ENCODE measurements around the gene C2CD3. TPM values are rescaled to one million over a fixed set of nuclear protein-coding genes. Genes with fewer than 3 reads are reported as not detected.

C2CD3 gene
- total RNA-seq, 1 experiment from 2014 or later, result 13.9 TPM

DNA sequence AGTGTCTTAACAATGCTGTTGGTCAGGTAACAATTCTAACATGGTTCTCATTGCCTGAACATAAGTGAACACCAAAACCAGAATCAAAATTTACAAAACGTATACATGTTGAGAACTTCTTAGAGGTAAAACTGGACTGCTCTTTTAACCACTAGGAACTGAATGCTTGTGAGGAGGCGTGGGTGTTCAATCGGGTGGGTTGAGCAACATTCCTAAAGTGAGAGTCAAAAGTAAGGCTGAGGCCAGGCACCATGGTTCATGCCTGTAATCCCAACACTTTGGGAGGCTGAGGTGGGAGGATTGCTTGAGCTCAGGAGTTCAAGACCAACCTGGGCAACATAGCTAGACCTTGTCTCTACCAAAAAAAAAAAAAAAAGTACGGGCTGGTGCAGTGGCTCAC lies 11.8 kb upstream of the C2CD3 start:
- no peak for DNase-seq (ENCODE audit: low read depth in 1 of 2, low spot score in 2 of 2)
- H3K27me3 ChIP-seq (replicated peaks), result no peaks in the 10 kb centered on the region
- H3K27ac ChIP-seq, result no peak overlapping the region
- H3K4me3 ChIP-seq, result no peak overlapping the region
- H3K36me3 ChIP-seq, result no peaks in the 10 kb centered on the region
- no peaks in the 10 kb centered on the region for H3K9me3 ChIP-seq (replicated peaks)
- no peaks in the 10 kb centered on the region for H3K4me1 ChIP-seq (replicated peaks)

DNA sequence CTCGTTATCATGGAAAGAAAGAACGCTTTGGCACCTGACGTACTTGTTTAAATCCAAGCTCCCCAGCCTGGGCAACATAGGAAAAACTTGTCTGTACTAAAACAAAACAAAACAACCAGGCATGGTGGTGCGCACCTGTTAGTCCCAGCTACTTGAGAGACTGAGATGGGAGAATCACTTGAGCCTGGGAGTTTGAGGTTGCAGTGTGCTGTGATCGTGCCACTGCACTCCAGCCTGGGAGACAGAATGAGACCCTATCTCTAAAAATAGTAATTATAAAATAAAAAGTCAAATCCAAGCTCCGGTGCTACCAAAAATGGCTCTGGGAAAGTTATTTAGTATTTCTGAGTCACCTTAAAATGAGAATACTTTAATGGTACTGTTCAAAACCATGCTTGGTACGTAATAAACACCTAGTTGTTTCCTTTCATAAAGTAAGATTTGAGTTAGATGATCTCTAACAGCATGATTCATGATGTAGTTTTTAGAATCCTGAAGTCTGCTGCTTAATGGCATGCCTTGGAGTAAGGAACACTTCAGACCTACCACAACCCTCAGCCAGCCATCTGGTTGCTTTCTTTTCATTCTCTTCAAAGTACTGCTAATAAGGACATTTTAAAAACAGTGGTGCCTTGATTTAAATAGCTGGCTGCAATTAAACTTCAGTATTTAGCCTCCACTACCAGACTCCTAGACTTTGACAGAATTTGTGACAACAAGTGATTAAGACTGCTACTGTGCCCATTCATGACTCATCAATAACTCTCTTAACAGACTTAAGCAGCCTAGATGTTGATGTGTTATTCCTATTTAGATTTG lies 8.6 kb upstream of the C2CD3 start:
- no peaks in the 10 kb centered on the region for H3K4me1 ChIP-seq (replicated peaks)
- no peak overlapping the region for H3K4me3 ChIP-seq
- DNase-seq (ENCODE audit: low read depth in 1 of 2, low spot score in 2 of 2), result no peak
- no peaks in the 10 kb centered on the region for H3K36me3 ChIP-seq
- H3K9me3 ChIP-seq (replicated peaks), result no peaks in the 10 kb centered on the region
- H3K27me3 ChIP-seq (replicated peaks), result no peaks in the 10 kb centered on the region
- H3K27ac ChIP-seq, result no peak overlapping the region

DNA sequence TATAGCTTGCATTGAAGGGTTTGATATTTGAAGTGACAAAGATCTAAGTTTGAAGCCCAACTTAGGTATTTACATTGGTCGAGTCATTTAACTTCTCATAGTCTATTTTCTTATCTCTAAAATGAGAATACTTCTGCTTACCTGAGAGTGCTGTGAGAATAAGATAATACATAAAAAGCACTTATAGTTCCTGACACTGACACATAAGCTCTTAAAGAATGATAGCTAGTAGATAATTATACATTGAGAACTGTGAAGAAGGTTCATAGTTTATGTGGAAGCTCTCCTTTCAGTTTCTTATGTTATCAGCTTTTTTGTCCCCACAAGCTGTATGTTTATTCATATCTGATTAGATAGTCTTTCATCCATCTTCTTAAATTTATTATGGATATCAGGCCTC lies 5.1 kb upstream of the C2CD3 start:
- H3K9me3 ChIP-seq (replicated peaks), result no peaks in the 10 kb centered on the region
- no peaks in the 10 kb centered on the region for H3K27me3 ChIP-seq (replicated peaks)
- H3K27ac ChIP-seq, result no peak overlapping the region
- no peaks in the 10 kb centered on the region for H3K36me3 ChIP-seq
- no peak overlapping the region for H3K4me3 ChIP-seq
- DNase-seq (ENCODE audit: low read depth in 1 of 2, low spot score in 2 of 2), result no peak
- H3K4me1 ChIP-seq (replicated peaks), result 0 out of 2 replicates have a peak, but pooled peaks cover 3% of the 10 kb centered on the region

DNA sequence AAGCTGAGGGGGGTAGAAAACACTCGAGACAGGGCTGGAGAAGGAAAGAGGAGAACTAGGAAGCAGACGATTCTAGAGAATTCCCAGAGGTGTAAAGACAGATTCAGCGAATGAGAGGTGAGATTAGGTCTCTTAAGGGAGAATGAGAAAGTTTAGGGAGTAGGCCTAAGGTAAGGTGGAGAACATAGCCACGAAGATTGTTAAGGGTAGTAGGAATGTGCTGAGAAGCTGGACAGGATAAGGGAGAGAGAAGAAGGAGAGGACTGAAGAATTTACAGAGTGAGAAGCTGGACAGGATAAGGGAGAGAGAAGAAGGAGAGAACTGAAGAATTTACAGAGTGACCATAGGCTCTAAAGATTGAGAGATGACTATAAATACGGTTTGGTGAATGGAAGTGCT lies 1.2 kb upstream of the C2CD3 start:
- no peaks in the 10 kb centered on the region for H3K27me3 ChIP-seq (replicated peaks)
- DNase-seq (ENCODE audit: low read depth in 1 of 2, low spot score in 2 of 2), result no peak
- peak overlapping the region; percentile 59 for H3K4me3 ChIP-seq
- 0 out of 2 replicates have a peak, but pooled peaks cover 6% of the 10 kb centered on the region for H3K4me1 ChIP-seq (replicated peaks)
- H3K27ac ChIP-seq, result no peak overlapping the region
- H3K9me3 ChIP-seq (replicated peaks), result no peaks in the 10 kb centered on the region
- peaks cover 6% of the 10 kb centered on the region for H3K36me3 ChIP-seq

DNA sequence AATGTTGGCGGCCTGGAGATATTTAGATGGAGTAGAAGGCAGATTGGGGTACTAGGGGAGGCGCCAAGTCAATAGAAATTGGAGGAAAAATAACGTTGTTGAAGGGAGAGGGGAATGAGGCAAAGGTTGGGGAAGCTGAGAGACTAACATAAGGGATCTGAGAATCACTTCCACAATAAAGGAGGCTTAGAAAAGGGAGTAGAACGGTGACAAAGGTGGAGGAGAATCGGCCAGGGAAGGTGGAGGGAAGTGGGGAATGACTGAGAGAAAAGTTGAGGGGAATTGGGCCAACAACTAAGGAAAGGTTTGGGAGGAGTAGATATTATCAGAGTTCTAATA lies 797 bp upstream of the C2CD3 start:
- Histone ChIP-seq H3K36me3 (peaks cover 10% of the 10 kb centered on the region), H3K9me3 (replicated peaks) (no peaks in the 10 kb centered on the region), H3K4me1 (replicated peaks) (0 out of 2 replicates have a peak, but pooled peaks cover 6% of the 10 kb centered on the region), H3K27me3 (replicated peaks) (no peaks in the 10 kb centered on the region), H3K4me3 (peak overlapping the region; percentile 59), H3K27ac (peak overlapping the region; percentile 48)
- DNase-seq (ENCODE audit: low read depth in 1 of 2, low spot score in 2 of 2), result no peak

DNA sequence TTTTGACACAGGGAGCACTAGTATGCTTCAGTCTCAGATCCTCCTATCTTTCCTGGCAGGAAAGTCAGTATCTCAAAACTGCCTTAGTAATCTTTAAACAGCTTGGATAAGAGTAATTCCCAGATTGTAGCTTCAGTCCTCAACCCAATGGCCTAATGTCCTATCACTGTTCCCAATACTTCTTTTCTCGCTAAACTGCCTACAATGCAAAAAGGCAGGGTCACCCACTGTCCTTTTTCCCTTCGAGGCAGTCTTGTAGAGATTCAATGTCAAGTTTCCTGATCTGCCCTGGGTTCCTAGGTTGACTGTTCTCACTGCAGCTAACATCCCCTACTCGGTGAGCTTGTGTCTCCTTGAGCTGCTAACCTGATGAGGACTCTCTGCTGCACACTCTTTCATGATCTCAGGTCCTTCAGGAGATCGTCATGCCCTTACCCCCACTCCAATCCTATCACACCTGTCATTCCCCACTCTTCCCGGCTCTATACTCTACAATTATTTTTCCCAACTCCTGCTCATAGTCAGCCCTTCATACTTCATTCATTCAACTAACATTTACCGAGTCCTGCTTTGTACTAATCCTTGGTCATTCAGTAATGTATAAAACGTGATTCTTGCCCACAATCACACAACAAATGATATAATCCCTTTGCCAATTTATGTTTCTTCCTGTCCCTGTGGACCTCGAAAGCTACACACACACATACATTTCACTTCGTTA lies 904 bp downstream of the C2CD3 start:
- no peaks in the 10 kb centered on the region for H3K27me3 ChIP-seq (replicated peaks)
- H3K4me1 ChIP-seq (replicated peaks), result 0 out of 2 replicates have a peak, but pooled peaks cover 6% of the 10 kb centered on the region
- no peak for DNase-seq (ENCODE audit: low read depth in 1 of 2, low spot score in 2 of 2)
- 0 out of 2 replicates have a peak overlapping the region, but pooled peaks have one; percentile 6 for H3K27ac ChIP-seq
- peaks cover 12% of the 10 kb centered on the region for H3K36me3 ChIP-seq
- no peaks in the 10 kb centered on the region for H3K9me3 ChIP-seq (replicated peaks)
- H3K4me3 ChIP-seq, result peak overlapping the region; percentile 59

DNA sequence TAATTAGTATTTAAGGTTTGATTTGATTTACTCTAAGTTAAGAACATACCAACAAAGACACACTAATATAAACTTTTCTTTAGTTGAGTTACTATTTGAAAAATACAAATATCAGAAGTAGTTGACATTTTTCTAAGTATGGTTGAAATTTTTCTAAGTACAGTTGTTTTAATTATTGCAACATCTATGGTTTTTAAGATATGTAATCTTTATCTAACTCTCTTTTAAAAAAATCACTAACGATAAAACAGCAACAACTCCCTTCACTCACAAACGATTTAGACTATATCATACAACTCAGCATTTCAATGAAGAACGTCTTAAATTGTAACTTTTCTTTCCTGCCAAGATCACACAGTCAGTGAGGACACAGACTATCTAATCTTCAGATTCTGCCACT lies 2.0 kb downstream of the C2CD3 start:
- no peak overlapping the region for H3K4me3 ChIP-seq
- H3K4me1 ChIP-seq (replicated peaks), result 0 out of 2 replicates have a peak, but pooled peaks cover 6% of the 10 kb centered on the region
- DNase-seq (ENCODE audit: low read depth in 1 of 2, low spot score in 2 of 2), result no peak
- H3K27ac ChIP-seq, result no peak overlapping the region
- H3K9me3 ChIP-seq (replicated peaks), result no peaks in the 10 kb centered on the region
- no peaks in the 10 kb centered on the region for H3K27me3 ChIP-seq (replicated peaks)
- peaks cover 12% of the 10 kb centered on the region for H3K36me3 ChIP-seq

DNA sequence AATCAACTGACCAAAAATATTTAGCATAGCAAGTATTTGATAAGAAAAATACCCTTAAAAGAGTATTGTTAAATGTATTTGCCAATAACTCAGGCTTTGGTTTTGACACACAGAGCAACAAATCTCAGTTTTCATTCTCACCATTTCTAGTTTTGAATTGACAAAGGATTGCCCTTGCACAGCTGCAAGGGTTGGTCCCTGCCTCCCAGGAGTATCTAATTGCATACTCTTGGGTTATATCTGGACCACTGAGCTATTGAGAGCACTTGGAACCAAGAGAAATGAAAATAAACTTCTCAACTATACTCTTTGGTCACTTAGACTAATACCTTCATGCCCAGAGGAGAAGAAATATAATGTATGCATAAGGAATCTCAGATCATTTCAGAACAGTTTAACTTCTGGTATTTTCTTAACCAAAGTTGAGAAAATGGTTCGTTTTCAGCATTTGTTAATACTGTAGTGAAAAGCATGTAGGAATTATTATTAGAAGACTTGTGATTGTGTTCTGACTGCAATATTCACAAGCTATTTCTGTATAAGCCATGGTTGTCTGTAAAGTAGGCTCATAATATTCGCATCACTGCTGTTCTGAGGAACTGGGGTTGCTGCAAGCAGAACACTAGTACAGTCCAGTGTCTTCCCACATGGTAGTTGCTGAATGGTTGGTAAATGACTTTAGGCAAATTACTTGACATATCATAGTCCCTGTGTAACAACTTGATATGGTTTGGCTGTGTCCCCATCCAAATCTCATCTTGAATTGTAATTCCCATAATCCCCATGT lies 7.9 kb downstream of the C2CD3 start:
- DNase-seq (ENCODE audit: low read depth in 1 of 2, low spot score in 2 of 2), result no peak
- no peaks in the 10 kb centered on the region; the same call in 1 of the 2 replicates for H3K4me1 ChIP-seq (replicated peaks)
- no peak overlapping the region for H3K4me3 ChIP-seq
- no peak overlapping the region for H3K27ac ChIP-seq
- H3K36me3 ChIP-seq, result peaks cover 12% of the 10 kb centered on the region
- no peaks in the 10 kb centered on the region for H3K9me3 ChIP-seq (replicated peaks)
- H3K27me3 ChIP-seq (replicated peaks), result no peaks in the 10 kb centered on the region

DNA sequence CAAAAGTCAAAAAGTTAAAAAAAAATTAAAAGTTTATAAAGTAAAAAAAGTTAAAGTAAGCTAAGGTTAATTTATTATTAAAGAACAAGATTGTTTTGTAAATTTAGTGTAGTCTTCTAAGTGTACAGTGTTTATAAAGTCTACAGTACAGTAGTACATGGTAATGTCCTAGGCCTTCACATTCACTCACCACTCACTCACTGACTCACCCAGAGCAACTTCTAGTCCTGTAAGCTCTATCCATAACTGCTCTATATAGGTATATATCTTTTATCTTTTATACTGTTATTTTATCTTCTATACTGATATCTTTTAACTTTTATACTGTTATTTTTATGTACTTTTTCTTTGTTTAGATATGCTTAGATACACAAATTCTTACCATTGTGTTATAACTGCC lies 11.2 kb downstream of the C2CD3 start:
- no peaks in the 10 kb centered on the region for H3K36me3 ChIP-seq
- H3K4me3 ChIP-seq, result no peak overlapping the region

DNA sequence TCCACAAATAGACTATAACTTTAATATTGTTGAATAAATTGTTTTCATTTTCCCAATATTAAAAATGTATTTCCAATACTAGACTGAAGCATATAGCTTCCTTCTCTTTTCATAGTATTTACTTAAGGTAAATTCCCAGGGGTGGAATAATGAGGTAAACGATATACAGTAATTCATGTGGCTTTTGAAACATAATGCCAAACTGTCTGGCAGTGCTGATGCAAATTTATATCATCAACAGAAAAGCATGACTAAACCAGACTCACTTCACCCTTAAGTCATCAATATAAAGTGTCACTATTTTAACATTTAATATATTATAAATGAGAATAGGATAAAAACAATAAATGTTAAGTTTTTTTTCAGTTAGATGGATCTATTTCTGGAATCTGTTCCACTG lies 13.6 kb downstream of the C2CD3 start:
- Histone ChIP-seq H3K27ac (no peak overlapping the region), H3K27me3 (replicated peaks) (no peaks in the 10 kb centered on the region), H3K9me3 (replicated peaks) (no peaks in the 10 kb centered on the region), H3K4me1 (replicated peaks) (0 out of 2 replicates have a peak, but pooled peaks cover 5% of the 10 kb centered on the region), H3K36me3 (no peaks in the 10 kb centered on the region), H3K4me3 (no peak overlapping the region)
- no peak for DNase-seq (ENCODE audit: low read depth in 1 of 2, low spot score in 2 of 2)

More for the DNA sequence above, 11.2 kb downstream of the C2CD3 start:
- no peak for DNase-seq (ENCODE audit: low read depth in 1 of 2, low spot score in 2 of 2)
- no peaks in the 10 kb centered on the region for H3K9me3 ChIP-seq (replicated peaks)
- no peaks in the 10 kb centered on the region for H3K27me3 ChIP-seq (replicated peaks)
- no peak overlapping the region for H3K27ac ChIP-seq
- peaks cover 2% of the 10 kb centered on the region; the same call in 1 of the 2 replicates for H3K4me1 ChIP-seq (replicated peaks)

DNA sequence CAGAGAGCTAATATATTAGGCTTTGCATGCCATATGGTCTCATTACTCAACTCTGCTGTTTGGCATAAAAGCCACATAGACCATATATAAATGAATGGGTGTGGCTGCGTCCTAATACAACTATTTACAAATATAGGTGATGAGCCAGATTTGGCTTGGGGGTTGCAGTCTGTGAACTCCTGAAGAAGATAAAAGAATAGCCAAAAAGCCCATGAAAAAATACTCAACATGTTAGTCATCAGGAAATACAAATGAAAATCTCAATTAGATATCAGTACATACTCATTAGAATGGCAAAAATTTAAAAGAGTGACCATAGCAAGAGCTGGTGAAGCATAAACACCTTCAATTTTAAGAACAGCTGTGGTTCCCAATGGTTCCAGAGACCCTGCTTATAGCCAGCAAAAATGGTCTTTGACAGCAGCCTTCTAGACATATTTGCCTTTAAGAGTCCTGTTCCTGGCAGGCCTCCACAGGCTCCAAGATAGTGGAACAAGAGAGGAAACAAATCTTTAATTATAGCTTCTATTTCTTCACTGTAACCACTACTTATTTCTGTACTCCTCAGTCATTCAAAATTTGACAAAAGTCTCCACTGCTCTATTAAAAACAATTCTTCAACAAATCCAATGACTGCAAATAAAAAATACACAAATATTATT lies 16.1 kb downstream of the C2CD3 start:
- no peak overlapping the region for H3K4me3 ChIP-seq
- no peaks in the 10 kb centered on the region for H3K9me3 ChIP-seq (replicated peaks)
- no peak overlapping the region for H3K27ac ChIP-seq
- H3K36me3 ChIP-seq, result no peaks in the 10 kb centered on the region
- no peak for DNase-seq (ENCODE audit: low read depth in 1 of 2, low spot score in 2 of 2)
- H3K27me3 ChIP-seq (replicated peaks), result no peaks in the 10 kb centered on the region
- 0 out of 2 replicates have a peak, but pooled peaks cover 5% of the 10 kb centered on the region for H3K4me1 ChIP-seq (replicated peaks)

DNA sequence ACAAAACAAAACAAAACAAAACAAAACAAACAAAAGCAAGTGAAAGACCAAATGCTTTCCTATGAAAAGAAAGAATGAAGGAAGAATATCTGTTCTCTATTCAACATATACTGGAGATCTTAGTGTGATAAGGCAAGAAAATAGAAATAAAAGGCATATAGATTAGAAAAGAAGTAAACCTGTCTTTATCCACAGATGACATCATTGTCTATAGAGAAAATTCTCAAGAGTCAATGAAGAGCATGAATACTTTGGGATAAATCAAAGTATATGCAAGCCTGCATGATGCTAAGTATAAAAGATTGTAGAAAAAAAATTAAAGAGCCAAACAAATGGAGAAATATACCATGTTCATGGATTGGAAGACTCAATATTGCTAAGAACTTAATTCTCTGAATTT lies 17.6 kb downstream of the C2CD3 start:
- Histone ChIP-seq H3K36me3 (no peaks in the 10 kb centered on the region), H3K4me1 (replicated peaks) (0 out of 2 replicates have a peak, but pooled peaks cover 5% of the 10 kb centered on the region)

DNA sequence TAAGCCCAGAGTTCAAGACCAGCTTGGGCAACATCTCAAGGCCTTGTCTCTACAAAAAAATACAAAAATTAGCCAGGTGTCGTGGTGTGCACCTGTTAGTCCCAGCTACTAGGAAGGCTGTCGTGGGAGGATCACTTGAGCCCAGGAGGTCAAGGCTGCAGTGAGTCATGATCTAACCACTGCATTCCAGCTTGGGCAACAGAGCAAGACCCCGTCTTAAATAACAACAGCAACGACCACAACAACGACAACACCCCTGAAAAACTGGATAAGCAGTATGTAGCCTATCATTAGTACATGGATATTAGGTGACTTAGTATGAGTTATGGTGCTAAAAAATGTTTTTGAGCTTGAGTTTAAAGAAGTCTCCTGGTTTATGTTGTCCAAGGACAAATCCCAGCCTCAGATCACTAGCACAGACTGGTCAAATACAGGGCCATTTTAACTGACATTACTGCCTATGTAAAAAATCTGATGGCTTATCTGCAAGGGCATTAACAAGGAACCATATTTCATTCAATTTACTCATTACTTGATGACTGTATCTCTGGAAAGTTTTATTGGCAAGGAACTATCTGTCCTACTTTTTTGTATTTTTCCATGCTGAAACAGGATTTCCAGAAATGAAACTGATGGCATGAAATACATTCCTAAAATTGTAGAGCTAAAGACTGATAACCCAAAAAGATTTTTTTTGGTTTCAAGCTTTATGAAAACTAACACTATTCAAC lies 23.4 kb downstream of the C2CD3 start:
- H3K4me3 ChIP-seq, result no peak overlapping the region
- H3K27ac ChIP-seq, result no peak overlapping the region
- H3K9me3 ChIP-seq (replicated peaks), result no peaks in the 10 kb centered on the region
- no peaks in the 10 kb centered on the region for H3K36me3 ChIP-seq
- H3K4me1 ChIP-seq (replicated peaks), result no peaks in the 10 kb centered on the region; the same call in none of the 2 replicates
- no peaks in the 10 kb centered on the region for H3K27me3 ChIP-seq (replicated peaks)
- DNase-seq (ENCODE audit: low read depth in 1 of 2, low spot score in 2 of 2), result no peak

More for the DNA sequence above, 17.6 kb downstream of the C2CD3 start:
- Histone ChIP-seq H3K9me3 (replicated peaks) (no peaks in the 10 kb centered on the region), H3K4me3 (no peak overlapping the region), H3K27me3 (replicated peaks) (no peaks in the 10 kb centered on the region), H3K27ac (no peak overlapping the region)
- no peak for DNase-seq (ENCODE audit: low read depth in 1 of 2, low spot score in 2 of 2)

All from SJSA1 (cell line).